Stimulated activated naive B cell treated with anti-CD40 and anti-IgM and Interleukin-4, amounts not matched to agents 10 μg/mL and 1 μg/mL and 100 μg/mL, for 72 hours (primary cell): Measurements from ENCODE around the gene SIX5.

Experiments
- ATAC-seq, 2 donors: fragments of 150-1000 bp; cut with Tn5 transposase; replicated peaks; 2 replicates each; pipeline ENCODE4 v1.10.0; 2021; ENCODE audit warnings: moderate library complexity in 1 of 2
- DNase-seq: peaks from one replicate; pipeline ENCODE4 v3.0.0; 2021
- H3K27ac Mint-ChIP-seq: one replicate; pipeline ENCODE4 v1.8.0; 2022; ENCODE audit warnings: mild to moderate bottlenecking, mixed read lengths
- H3K27me3 Mint-ChIP-seq, 2 donors: one replicate each; pipeline ENCODE4 v1.8.0; 2022; ENCODE audit warnings: mixed read lengths in 2 of 2
- H3K36me3 Mint-ChIP-seq, 2 donors: one replicate each; pipeline ENCODE4 v1.8.0; 2022; ENCODE audit warnings: mixed read lengths in 2 of 2, mild to moderate bottlenecking in 1 of 2
- H3K4me1 Mint-ChIP-seq, 2 donors: one replicate each; pipeline ENCODE4 v1.8.0; 2022; ENCODE audit warnings: mixed read lengths in 2 of 2, mild to moderate bottlenecking in 1 of 2
- H3K4me3 Mint-ChIP-seq, 2 donors: one replicate each; pipeline ENCODE4 v1.8.0; 2022; ENCODE audit warnings: mild to moderate bottlenecking in 2 of 2, mixed read lengths in 2 of 2, moderate library complexity in 1 of 2
- H3K9me3 Mint-ChIP-seq, 2 donors: one replicate each; pipeline ENCODE4 v1.8.0; 2022; ENCODE audit warnings: mixed read lengths in 2 of 2, mild to moderate bottlenecking in 1 of 2

SIX5 gene

DNA sequence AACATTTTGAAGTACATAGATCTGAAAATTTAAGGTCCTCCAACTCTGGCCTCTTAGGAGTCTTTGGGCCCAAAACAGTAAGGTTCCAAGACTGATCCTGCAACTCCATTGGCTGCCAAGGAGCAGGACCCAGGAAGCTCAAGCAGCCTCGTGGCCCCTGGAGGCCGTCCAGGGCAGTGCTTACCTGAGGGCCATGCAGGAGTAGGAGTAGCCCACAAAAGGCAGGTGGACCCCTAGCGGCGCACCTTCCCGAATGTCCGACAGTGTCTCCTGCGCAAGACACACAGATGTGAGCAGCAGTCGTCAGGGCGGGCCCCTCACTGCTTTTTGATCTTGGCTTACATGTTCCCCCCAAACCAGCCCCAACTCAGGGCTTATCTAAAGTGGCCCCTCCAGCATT, 5.7 kb upstream of the SIX5 start:
- Mint-ChIP-seq H3K9me3 (no peaks in the 10 kb centered on the region), H3K27me3 (peaks cover 7 to 14% of the 10 kb centered on the region in 2 donors), H3K36me3 (peaks cover 28 to 39% of the 10 kb centered on the region in 2 donors), H3K4me3 (no peak overlapping the region), H3K27ac (no peak overlapping the region), H3K4me1 (peaks cover 27 to 47% of the 10 kb centered on the region in 2 donors)
- DNase-seq, result no peak
- no peak for ATAC-seq

GRCh38 chr19:45773384-45773783, 4.3 kb upstream of the SIX5 start:
- H3K4me3 Mint-ChIP-seq, result no peak overlapping the region
- peaks cover 20 to 44% of the 10 kb centered on the region in 2 donors for H3K4me1 Mint-ChIP-seq
- ATAC-seq (no peak), DNase-seq (no peak)
- H3K36me3 Mint-ChIP-seq, result peaks cover 26 to 29% of the 10 kb centered on the region in 2 donors
- H3K27ac Mint-ChIP-seq, result no peak overlapping the region
- peaks cover 0 to under 1% of the 10 kb centered on the region in 2 donors for H3K27me3 Mint-ChIP-seq
- H3K9me3 Mint-ChIP-seq, result no peaks in the 10 kb centered on the region

DNA sequence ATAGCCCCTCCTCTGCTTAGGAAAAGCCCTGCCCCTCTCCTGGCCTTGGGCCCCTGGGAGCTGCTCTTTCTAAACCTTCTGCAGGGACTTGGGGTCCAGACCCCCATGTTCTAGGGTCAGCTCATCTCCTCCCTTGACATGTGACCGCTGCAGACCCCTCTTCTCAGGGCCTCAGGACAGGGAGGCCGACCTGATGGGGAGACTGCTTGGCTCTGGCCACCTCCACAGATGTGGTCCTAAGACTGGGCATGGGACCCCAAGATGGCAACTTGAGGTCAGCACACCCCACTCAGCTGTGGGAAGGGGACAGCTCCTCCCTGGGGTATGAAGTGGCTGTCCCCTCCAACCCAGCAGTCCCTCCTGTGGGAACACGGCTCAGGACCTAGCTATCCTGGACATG, 3.9 kb upstream of the SIX5 start:
- H3K27ac Mint-ChIP-seq, result no peak overlapping the region
- peaks cover 24 to 25% of the 10 kb centered on the region in 2 donors for H3K36me3 Mint-ChIP-seq
- ATAC-seq, result no peak
- no peak for DNase-seq
- no peaks in the 10 kb centered on the region for H3K27me3 Mint-ChIP-seq
- no peaks in the 10 kb centered on the region for H3K9me3 Mint-ChIP-seq
- peaks cover 19 to 44% of the 10 kb centered on the region in 2 donors for H3K4me1 Mint-ChIP-seq
- H3K4me3 Mint-ChIP-seq, result no peak overlapping the region

GRCh38 chr19:45772130-45772840, 3.2 kb upstream of the SIX5 start:
- no peak overlapping the region for H3K27ac Mint-ChIP-seq
- DNase-seq (no peak), ATAC-seq (no peak)
- no peak overlapping the region for H3K4me3 Mint-ChIP-seq
- peaks cover 21 to 50% of the 10 kb centered on the region in 2 donors for H3K4me1 Mint-ChIP-seq
- H3K36me3 Mint-ChIP-seq, result peaks cover 20% of the 10 kb centered on the region in 2 donors
- peaks cover 3 to 5% of the 10 kb centered on the region in 2 donors for H3K27me3 Mint-ChIP-seq
- H3K9me3 Mint-ChIP-seq, result no peaks in the 10 kb centered on the region

DNA sequence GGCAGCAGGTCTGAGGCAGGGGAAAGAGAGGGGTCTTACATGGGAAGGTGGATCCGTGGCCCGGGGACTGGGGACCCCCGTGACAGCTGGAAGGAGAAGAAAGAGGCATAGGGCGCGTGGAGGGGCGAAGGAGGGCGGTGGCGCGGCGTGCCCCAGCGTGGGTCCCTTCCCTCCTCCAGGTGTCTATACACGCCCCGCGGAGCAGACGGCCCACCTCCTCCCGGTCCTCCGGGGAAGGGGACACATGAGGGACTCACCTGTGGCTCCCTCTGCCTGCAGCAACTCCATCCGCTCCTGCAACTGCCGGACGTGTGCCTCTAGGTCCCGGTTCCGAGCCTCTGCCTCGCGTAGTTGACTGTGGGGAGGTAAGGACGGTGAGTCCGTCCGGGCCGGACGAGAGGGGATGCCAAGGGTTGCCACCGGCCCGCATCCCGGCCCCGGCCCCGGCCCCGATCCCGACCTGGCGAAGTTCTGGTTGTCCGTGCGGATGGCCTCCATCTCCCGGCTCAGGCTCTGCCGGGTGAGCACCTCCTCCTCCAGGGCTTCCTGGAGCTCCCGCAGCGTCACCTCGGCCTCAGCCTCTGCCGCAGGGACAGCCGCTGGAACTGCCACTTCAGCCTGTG, 2.4 kb upstream of the SIX5 start:
- peaks cover 7 to 9% of the 10 kb centered on the region in 2 donors for H3K27me3 Mint-ChIP-seq
- H3K27ac Mint-ChIP-seq, result peak overlapping the region; percentile 51
- DNase-seq (no peak), ATAC-seq (no peak)
- H3K4me3 Mint-ChIP-seq, result peak overlapping the region in 1 of 2 donors; percentile 9
- H3K4me1 Mint-ChIP-seq, result peaks cover 22 to 53% of the 10 kb centered on the region in 2 donors
- peaks cover 11 to 13% of the 10 kb centered on the region in 2 donors for H3K36me3 Mint-ChIP-seq
- H3K9me3 Mint-ChIP-seq, result no peaks in the 10 kb centered on the region

- ATAC-seq (peak; percentile 75 to 79), DNase-seq (peak; percentile 83)
- Mint-ChIP-seq H3K27ac (peak overlapping the region; percentile 75), H3K27me3 (peaks cover 16 to 19% of the 10 kb centered on the region in 2 donors), H3K4me1 (peaks cover 24 to 53% of the 10 kb centered on the region in 2 donors), H3K9me3 (no peaks in the 10 kb centered on the region), H3K36me3 (peaks cover 10 to 13% of the 10 kb centered on the region in 2 donors), H3K4me3 (peak overlapping the region; percentile 84 to 96)
Observed at GRCh38 chr19:45770192-45771101, 1.4 kb upstream of the SIX5 start.

GRCh38 chr19:45769821-45770191, 754 bp upstream of the SIX5 start:
- ATAC-seq, result peak; percentile 46 to 49
- H3K9me3 Mint-ChIP-seq, result no peaks in the 10 kb centered on the region
- H3K4me1 Mint-ChIP-seq, result peaks cover 24 to 53% of the 10 kb centered on the region in 2 donors
- peaks cover 10 to 13% of the 10 kb centered on the region in 2 donors for H3K36me3 Mint-ChIP-seq
- peak overlapping the region; percentile 84 to 96 for H3K4me3 Mint-ChIP-seq
- H3K27me3 Mint-ChIP-seq, result peaks cover 20 to 25% of the 10 kb centered on the region in 2 donors
- H3K27ac Mint-ChIP-seq, result peak overlapping the region; percentile 75
- DNase-seq, result no peak

DNA sequence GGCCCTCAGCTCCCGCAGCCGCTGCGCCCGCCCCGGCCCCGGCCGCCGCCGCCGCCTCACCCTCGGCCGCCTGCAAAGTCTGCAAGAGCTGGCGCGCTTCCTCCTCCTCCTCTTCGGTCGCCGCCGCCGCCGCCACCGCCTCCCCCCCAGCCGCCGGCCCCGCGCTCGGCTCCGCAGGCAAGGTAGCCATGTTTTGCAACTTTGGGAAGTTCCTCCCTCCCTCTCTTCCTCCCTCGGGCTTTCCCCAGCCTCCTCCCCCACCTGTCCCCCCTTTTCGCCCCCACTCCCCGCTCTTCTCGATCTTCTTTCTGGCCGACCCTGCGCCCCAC, 433 bp downstream of the SIX5 start:
- Mint-ChIP-seq H3K4me3 (peak overlapping the region; percentile 84 to 96), H3K27me3 (peaks cover 25 to 30% of the 10 kb centered on the region in 2 donors), H3K9me3 (no peaks in the 10 kb centered on the region), H3K4me1 (peaks cover 24 to 53% of the 10 kb centered on the region in 2 donors), H3K27ac (peak overlapping the region; percentile 73), H3K36me3 (peaks cover 10 to 12% of the 10 kb centered on the region in 2 donors)
- ATAC-seq, result no peak
- DNase-seq, result peak; percentile 36

- H3K36me3 Mint-ChIP-seq, result peaks cover 7 to 12% of the 10 kb centered on the region in 2 donors
- ATAC-seq, result peak in 1 of 2 donors; percentile 1
- DNase-seq, result no peak
- no peak overlapping the region for H3K27ac Mint-ChIP-seq
- H3K27me3 Mint-ChIP-seq, result peaks cover 25 to 30% of the 10 kb centered on the region in 2 donors
- H3K9me3 Mint-ChIP-seq, result no peaks in the 10 kb centered on the region
- H3K4me3 Mint-ChIP-seq, result peak overlapping the region; percentile 78
- H3K4me1 Mint-ChIP-seq, result peaks cover 24 to 50% of the 10 kb centered on the region in 2 donors
Observed at GRCh38 chr19:45767881-45768654, 984 bp downstream of the SIX5 start.

DNA sequence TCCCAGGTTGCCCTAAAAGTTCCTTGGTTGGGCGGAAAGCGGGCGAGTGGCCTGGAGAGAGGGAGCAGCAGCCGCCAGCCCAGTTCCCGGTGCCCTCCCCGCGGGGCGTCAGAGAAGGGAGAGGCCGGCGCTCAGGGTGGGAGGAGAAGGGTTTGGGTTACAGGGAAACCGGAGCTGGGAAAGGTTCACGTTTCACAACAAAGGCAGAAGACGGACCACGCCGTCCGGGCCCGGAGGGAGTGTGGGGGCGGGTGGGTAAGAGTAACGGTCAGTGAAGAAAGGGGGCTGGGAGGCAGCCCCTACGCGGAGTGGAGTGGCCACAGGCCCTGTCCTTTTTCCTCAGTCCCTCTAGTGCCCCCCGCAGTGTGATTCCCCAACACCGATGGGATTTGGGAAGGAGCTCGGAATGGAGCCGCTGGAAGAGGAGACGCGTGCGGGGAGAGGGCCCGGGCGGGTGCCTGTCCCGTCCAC, 1.6 kb downstream of the SIX5 start:
- Mint-ChIP-seq H3K4me1 (peaks cover 22 to 43% of the 10 kb centered on the region in 2 donors), H3K27ac (peak overlapping the region; percentile 42), H3K9me3 (no peaks in the 10 kb centered on the region), H3K36me3 (peaks cover 4 to 10% of the 10 kb centered on the region in 2 donors), H3K4me3 (peak overlapping the region; percentile 65 to 78), H3K27me3 (peaks cover 25 to 31% of the 10 kb centered on the region in 2 donors)
- DNase-seq, result no peak
- no peak for ATAC-seq

DNA sequence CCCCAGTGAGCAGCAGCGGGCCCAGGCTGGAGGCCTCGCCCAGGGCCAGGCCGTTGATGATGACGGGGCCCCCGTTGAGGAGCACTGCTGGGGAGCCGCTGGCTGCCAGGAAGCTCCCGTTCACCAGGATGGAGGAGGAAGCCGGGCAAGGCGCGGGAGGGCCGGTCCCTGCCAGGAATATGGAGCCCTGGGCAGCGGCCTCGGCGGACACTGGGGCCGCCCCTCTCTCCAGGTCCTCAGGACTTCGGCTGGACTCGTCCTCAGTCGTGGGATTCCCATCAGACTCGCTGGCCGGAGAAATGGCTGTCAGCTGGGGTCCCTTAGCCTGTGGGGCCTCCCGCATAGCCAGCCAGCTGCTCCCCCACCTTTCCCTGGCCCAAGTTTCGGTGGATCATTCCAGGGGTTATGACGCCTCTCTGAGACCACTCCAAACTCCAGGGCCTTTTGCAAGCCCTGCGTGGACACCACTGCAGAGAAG, 2.1 kb downstream of the SIX5 start:
- H3K27me3 Mint-ChIP-seq, result peaks cover 29 to 36% of the 10 kb centered on the region in 2 donors
- H3K4me3 Mint-ChIP-seq, result peak overlapping the region; percentile 65 to 72
- H3K27ac Mint-ChIP-seq, result peak overlapping the region; percentile 42
- no peak for DNase-seq
- peaks cover 20 to 38% of the 10 kb centered on the region in 2 donors for H3K4me1 Mint-ChIP-seq
- no peak for ATAC-seq
- peaks cover 4 to 10% of the 10 kb centered on the region in 2 donors for H3K36me3 Mint-ChIP-seq
- H3K9me3 Mint-ChIP-seq, result no peaks in the 10 kb centered on the region

- DNase-seq, result no peak
- Mint-ChIP-seq H3K9me3 (no peaks in the 10 kb centered on the region), H3K27me3 (peaks cover 32 to 41% of the 10 kb centered on the region in 2 donors), H3K36me3 (peaks cover 4 to 10% of the 10 kb centered on the region in 2 donors), H3K4me1 (peaks cover 20 to 38% of the 10 kb centered on the region in 2 donors), H3K4me3 (no peak overlapping the region), H3K27ac (no peak overlapping the region)
- no peak for ATAC-seq
Observed at GRCh38 chr19:45766296-45766868, 2.7 kb downstream of the SIX5 start.

DNA sequence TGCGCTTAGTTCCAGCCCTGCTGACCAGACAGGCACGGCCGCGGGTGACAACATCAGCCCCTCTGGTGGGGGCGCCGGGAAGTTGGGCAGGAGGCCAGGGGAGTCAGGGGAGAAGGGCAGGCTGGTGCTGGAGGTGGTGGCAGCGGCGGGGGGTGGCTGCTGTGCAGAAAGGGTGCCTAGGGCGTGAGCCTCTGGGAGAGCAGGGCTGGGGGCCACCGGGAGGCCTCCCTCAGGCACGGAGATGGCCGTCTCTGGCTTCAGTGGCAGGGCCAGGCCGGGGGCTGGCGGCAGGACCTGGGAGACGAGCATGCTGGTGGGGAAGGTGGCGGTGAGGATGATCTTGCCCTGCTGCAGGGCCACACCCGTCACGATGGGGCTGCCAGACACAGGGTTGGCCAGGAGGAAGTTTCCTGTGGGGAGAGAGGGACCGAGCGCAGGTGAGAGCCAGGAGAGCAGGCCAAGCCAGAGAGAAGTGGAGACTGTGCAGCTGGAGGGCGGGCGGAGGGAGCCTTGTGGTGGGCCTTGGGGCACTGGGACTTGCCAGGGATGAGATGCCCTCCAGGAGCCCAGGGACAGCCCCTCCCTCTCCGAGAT, 3.3 kb downstream of the SIX5 start:
- peaks cover 0 to 5% of the 10 kb centered on the region in 2 donors for H3K36me3 Mint-ChIP-seq
- H3K27ac Mint-ChIP-seq, result no peak overlapping the region
- H3K9me3 Mint-ChIP-seq, result no peaks in the 10 kb centered on the region
- H3K4me1 Mint-ChIP-seq, result peaks cover 15 to 32% of the 10 kb centered on the region in 2 donors
- DNase-seq, result no peak
- peaks cover 32 to 42% of the 10 kb centered on the region in 2 donors for H3K27me3 Mint-ChIP-seq
- no peak overlapping the region for H3K4me3 Mint-ChIP-seq
- no peak for ATAC-seq
